HG03039 (cell line): Measurements from ENCODE around the gene NEBL.

Experiments
- ATAC-seq: cut with Tn5 transposase; IDR thresholded peaks from one replicate; pipeline ENCODE4 v1.9.1; 2021; ENCODE audit warnings: mild to moderate bottlenecking, moderate library complexity; ENCODE audit not compliant: unreplicated experiment

NEBL gene

DNA sequence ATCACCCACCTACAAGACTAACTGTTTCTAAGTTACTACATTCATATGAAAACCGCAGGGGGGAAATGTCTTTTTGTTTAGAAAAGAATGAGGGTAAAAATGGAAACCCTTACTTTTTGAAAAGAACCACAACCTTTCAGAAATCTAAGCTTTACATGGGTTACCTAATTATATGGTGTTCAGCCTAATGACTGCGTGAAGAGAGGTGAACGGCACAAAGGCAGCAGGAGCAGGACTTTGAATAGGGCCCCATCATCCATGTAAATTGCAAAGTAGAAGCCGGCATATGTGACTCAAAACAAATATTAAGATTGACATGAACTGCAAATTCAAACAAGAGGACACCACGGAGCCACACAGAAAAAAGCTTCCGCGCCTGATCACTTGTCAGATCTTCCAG is 25.1 kb downstream of the NEBL start:
- ATAC-seq: no peak

DNA sequence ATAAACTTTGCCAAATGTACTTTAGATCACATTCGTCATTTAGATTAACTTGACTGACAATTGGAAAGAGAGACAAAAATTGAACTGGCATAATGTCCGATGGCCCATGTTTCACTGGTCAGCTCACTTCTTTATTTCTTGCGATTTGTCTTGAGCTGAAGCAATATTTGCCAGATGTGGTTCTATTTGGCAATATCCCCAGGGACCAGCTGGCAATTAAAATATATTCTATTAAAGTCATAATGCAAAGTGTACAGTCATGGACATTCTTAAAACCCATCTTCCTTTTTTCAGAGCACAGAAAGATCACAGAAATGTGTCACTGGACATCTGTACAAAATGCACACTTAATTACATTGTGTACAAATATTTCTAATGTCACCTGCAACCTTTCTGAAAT is 26.3 kb downstream of the NEBL start:
- no peak for ATAC-seq

DNA sequence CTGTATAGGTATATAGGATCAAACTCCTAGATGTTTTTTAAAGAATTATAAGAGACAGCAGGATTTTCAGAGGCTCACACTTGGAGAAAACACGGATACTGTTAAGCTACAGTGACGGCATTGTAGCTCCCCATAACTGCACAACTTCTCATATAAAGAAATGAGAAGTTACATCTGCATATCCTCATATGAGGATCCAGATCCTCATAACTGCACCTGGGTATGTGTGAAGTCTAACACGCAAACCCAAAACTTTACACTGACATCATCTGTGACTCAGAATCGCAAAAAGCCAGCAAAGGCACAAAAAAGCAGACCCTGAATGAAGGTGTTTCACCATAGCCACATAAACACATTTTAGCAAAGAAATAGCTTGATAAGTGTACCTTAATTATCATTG is 34.1 kb downstream of the NEBL start:
- ATAC-seq: no peak

DNA sequence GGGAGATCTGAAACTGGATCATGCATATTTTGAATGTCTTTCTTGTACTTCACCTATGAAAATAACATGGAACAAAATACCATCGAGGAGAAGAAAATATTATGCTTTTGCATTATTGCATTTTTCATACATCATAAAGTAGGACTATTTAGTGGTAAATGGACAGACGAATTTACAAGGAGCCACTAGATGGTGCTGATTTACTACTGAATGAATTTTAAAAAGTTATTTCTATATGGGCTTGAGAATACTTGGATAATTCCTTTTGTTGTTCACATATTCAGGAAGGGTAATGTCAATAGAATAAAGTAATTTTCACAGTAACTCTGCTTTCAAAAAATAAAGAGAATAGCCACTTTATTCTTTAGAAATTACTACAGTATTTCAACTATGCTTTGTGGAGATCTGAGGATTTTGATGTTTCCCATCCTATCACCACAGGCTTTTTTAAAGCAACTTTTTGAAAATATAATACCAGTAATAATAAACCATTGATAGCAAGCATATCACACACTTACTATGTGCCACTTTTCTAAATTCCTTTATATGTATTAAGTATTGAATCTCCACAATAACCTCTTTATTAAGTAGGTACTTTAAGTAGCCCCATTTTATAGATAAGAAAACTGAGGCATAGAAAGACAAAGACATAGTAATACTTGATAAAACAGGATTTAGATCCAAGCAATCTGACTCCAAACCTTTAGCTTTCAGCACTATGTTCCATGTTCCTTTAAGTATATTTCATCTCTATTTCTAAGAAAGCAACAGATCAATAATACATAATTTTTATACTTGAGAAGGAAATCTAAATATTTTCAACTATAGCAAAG is 38.6 kb downstream of the NEBL start:
- ATAC-seq: no peak

DNA sequence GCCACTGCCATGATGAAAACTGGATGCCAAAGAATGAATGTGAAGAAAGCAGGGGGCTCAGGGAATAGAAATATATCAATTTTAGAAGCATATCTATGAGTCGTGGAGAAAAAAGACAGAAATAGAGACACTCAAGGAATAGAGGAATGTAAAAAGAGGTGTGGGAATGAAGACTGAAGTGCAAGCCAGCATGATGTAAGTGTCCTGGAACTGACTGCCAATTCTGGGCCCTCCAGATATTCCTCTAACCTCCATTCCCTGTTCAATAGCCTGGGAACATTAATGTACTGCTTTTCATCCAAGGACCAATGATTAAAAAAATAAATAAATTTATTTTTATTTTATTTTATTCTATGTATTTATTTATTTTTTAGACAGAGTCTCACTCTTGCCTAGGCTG is 40.6 kb downstream of the NEBL start:
- no peak for ATAC-seq

DNA sequence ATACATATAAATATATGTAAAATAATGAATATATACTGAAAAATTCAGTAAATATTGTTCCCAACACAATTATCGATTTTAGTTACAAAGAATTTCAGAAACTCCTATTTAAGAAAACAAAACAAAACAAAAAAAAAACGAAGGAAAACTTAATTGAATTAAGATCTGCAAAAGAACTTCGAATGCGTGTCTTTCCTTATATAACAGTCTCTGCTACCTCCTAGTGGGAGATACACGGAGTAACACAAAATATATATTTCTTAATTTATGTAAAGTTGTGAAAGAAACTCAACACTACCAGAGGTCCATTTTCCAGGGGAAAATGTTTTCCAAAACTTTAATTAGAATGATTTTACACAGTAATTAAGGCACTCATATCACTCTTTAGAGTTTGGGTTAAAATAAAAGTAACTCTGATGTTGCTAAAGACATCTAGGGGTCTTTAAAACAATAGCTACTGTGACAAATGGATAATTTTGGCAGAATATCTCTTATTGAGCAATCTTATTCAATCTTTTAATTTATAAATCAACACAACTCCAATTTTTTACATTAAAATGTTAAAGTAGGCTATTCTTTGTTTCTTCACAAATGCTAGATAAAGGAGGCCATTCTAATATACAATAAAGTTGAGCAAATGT is 41.6 kb downstream of the NEBL start:
- no peak for ATAC-seq

DNA sequence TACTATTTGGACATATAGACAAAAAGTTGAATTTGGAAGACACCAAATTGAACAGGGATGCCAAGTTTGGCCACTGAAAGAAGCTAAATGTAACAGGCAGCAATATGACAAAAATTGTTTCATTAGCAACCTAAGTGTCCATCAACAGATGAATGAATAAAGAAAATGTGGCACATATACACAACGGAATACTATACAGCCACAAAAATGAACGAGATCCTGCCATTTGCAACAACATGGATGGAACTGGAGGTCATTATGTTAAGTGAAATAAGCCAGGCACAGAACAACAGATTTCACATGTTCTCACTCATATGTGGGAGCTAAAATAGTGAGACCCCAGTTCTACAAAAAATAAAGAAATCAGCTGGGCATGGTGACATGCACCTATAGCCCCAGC is 43.8 kb downstream of the NEBL start:
- ATAC-seq: no peak

DNA sequence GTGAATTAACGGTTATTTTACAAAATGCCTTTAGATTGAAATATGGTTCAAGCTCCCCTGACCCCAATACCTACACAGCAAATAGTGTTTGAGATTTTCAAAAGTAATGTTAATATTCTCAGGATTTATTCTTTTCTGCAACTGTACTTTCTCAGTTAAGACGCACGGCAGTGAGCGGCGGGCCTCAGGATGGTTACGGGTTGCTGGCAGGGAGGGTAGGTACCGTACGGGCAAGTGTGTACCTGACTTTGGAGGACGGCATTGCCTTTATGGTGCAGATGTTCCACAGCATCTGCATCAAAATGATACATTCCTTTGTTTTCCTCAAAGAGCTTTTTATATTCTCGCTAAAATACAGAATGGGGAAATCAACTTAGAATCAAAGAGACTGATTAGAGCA is 44.8 kb downstream of the NEBL start:
- no peak for ATAC-seq

DNA sequence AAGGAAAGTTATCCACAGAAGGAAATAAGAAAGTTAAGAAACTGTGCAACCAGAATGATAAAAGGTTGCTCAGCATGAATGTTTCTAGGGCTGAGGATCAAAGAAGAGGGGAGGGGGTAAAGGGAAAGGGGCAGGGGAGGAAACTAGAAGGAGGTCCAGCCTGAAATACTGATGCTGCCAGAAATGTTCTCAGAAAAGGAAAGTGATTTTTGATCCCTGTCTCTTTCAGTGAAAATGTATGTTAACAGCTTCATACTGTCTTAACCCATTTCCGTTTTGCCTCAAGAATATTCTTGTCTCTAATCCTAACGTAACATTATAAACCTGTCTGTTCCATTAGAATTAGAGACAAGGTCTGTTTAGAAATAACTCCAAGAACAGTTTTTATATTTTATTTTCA is 49.6 kb downstream of the NEBL start:
- no peak for ATAC-seq

DNA sequence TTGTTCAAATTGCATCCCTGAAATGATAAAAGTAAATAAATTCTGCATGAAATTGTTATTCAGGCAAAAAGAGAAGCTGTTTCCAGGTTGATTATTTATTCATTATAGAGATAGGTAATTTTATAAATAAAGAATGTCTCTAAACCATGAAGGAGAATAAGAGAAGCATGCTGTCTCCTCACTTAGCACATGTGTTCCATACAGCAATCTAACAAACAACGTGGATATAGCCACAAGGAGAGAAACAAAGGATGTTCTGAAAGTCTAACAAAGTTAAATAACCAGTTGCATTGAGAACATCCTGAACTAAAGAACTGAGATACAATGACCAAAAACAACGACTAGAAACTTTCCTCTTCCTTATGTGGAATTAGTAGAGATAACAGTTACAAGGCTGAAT is 50.8 kb downstream of the NEBL start:
- no peak for ATAC-seq

DNA sequence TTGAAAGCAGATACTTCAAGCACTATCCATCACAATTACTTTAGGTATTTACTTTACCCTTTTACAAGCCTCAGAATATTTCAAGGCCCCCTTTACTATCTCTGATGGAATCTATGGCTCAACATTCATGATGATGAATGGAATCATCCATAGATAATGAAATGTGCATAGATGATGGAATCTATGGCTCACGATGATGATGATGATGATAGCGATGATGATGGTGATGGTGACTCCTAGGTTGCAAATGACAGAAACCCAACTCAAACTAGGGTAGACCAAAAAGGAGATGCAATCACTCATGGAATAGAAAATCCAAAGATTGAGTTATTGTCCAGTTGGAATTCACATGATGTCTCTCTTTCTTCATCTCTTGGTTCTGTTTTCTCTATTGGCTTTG is 55.7 kb downstream of the NEBL start:
- no peak for ATAC-seq

DNA sequence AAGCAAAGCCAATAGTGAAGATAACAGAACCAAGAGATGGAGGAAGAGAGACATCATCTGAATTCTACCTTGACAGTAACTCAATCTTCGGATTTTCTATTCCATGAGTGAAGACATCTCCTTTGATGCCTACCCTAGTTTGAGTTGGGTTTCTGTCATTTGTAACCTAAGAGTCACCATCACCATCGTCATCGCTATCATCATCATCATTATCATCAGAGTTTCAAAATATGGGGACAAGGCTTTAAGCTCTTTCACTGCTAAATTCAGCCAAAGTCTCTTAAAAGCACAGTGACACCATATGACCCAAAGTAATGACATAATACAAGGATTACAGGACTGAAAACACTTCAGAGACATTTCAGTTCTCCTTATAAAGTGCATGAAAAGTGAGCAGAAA is 57.2 kb downstream of the NEBL start:
- ATAC-seq: no peak

DNA sequence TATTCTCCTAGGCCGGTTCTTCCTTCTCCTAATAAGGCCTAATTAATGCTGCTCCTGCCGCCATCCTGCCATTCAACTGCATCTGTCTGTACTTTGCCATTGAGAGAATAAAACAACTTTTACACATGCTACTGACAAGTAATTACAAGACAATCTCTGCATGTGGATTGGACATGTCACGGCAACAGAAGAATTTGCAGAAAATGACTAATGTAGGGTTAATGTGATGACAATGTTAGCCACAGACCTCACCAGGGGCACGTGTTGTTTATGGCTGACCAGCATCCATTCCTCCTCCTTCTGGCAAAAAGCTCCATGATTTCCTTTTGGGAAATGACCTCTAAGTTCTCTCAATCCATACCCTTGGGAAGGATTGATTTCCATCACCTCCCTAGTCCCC is 58.0 kb downstream of the NEBL start:
- no peak for ATAC-seq

DNA sequence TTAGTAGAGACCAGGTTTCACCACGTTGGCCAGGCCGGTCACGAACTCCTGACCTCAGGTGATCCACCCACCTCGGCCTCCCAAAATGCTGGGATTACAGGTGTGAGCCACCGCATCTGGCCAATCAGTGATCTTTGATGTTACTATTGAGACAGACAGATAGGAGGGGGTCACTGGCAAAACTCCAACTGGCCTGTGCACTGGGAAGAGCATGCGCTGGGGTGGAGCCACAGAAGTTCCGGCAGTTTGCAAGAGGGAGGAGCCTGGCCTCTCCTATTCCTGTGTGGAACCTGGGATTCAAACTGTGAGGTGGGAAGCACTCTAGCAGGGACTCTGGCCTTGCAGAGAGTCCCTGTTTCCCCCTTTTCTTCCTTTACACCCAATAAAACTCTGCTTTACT is 60.7 kb downstream of the NEBL start:
- ATAC-seq: no peak

DNA sequence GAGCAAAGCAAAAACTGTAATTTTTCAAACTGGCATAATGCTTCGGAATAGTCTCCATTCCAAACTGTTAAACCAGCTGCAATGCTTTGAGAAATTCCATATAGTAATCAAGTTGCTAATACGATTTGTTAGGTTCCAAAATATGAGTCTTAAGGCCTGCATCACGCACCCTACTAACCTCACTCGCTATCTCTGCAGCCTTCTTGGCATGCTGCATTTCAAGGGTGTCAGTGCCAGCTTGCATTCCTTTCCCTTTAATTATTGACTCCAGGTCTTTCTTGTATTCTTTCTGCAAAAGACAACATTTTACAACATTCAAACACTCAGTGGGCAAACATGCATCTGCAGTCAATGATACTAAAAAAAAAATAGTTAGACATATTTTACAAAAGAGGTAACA is 61.8 kb downstream of the NEBL start:
- no peak for ATAC-seq

DNA sequence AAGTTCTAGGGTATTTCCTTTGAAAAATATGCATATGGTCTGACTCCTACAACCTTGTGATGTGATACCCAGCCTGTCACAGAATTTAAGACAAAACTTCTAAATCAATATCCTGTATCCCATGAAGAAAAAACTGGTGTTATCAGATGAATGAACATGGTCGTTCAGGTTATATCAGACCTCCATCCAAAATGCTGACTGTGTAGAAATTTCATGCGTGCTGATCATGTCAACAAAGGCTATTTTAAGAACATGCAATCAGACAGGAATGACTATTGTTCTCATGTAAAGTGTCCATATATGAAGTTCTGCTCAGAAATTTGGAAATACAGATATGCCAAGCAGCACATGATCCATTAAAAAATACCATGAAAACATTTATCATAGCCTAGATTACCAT is 62.3 kb downstream of the NEBL start:
- ATAC-seq: no peak

DNA sequence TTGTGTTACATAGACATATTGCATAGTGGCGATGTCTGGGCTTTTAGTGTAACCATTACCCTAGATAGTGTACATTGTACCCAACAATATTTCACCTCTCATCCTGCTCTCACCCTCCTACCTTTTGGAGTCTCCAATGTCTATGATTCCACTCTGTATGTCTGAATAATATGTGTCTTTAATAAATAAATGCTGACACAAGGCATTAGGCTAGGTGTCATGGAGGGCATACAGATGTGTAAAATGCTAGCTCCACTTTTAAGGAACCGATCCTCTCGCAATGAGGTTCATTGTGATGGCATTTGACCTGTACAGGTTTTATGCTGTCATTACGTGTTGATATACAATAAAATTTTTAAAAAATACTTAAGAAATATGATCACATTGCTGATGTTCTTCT is 74.3 kb downstream of the NEBL start:
- ATAC-seq: no peak

DNA sequence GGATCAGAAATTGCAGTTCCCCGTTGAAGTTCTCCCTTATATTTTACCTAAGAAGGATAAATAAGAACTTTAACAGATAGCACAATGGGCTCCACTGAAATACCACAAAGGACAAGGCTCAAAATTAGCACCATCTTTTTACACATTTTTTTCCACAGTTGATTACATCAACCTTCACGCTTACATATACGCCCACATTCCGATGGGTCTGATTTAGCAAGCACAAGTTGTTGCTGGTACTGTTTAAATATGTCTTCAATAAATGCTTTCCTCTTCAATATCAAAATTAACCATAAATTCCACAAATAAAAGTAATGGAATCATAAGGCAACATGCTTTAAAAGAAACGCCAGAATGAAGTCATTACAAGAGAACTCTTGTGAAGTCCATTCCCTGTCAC is 79.5 kb downstream of the NEBL start:
- ATAC-seq: no peak

DNA sequence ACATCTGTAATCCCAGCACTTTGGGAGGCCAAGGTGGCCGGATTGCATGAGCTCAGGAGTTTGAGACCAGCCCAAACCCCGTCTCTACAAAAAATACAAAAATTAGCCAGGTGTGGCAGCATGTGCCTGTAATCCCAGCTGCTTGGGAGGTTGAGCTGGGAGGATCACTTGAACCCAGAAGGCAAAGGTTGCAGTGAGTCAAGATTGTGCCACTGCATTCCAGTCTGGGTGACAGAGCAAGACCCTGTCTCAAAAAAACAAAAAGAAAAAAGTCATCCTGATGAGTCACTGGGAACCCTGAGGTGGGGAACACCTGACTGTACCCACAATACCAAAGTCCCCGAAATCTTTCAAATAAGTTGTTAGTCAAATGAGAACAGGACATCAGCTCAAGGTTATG is 80.0 kb downstream of the NEBL start:
- ATAC-seq: no peak

DNA sequence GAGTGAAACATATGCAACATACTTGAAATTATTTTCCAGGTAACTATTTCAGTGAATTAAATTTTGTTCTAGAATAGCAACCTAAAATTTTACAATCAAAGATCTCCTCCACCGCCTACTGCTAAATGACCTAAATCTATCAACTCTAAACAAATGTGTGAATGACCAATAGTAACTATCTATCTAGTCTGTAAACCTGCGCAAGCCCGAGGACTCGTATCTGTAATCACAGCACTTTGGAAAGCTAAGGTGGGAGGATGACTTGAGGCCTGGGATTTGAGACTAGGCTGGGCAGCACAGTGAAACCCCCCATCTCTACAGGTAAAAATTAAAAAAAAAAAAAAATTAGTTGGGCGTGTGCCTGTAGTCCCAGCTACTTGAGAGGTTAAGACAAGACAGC is 83.0 kb downstream of the NEBL start:
- no peak for ATAC-seq

DNA sequence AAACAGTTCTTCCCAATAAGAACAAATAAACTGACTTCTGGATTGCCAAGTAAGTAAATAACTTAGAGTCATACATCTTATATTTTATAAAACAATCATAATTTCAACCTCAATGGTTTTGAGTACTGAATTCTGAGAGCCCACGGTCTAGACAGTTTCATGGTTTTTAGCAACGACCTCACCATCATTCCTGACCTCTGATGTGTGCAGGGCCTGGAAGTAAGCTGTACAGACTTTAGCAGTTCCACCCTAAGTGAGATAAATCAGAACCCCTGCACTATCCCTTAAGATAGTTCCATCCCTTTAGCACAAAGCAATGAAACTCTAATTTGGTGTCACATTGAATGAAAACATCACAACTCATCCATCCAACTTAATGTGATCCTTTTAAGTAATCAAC is 86.0 kb downstream of the NEBL start:
- no peak for ATAC-seq

DNA sequence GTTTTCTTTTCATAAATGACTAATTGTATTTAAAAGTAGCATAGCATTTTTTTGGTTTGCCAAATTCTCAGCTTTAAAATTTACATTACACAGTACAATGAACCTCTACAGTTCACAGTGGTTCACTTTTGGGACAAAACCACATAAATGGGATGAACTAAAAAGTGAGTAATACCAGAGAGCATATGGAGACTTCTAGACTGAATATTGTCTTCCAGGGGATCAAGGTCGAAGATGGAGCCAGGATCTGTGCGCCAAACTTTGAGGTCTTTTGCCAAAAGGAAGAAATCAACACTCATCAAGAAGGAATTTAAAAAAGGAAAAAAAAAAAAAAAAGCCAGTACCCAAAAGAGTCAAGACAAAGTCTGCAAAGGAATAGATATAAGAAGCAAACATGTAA is 87.5 kb downstream of the NEBL start:
- ATAC-seq: no peak

DNA sequence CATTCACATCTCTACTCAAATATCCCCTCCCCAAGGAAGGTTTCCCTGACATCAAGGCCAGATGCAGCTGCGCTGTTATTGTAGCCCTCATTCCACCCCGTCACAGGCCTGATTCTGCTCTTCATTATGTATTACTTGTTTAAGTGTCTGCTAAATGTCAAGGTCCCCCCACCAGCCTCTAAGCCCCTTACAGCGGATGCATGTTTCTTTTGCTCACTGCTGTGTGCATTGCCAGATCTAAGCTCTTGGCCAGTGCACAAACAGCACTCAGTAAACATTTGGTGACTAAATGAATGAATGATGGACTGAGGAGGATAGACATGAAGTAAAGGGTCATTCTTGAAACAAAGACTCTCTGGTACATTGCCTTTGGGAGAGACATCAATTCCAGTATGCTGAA is 90.6 kb downstream of the NEBL start:
- no peak for ATAC-seq
